T-helper 1 cell treated with Interleukin-12 subunit alpha and Interleukin-12 subunit beta and Interleukin-4 antibody, amounts not matched to agents 30 μg/mL and 1 μg/mL, for 36 hours (primary cell): ENCODE data around the gene ZNF519.

Experiments
- H3K27ac Mint-ChIP-seq: one replicate; pipeline ENCODE4 v1.8.0; 2021; ENCODE audit warnings: mild to moderate bottlenecking, mixed read lengths
- H3K27me3 Mint-ChIP-seq: one replicate; pipeline ENCODE4 v1.8.0; 2021; ENCODE audit warnings: low read depth, mixed read lengths
- H3K36me3 Mint-ChIP-seq: one replicate; pipeline ENCODE4 v1.8.0; 2021; ENCODE audit warnings: low read depth, mixed read lengths
- H3K4me1 Mint-ChIP-seq: one replicate; pipeline ENCODE4 v1.8.0; 2021; ENCODE audit warnings: low read depth, mixed read lengths
- H3K4me3 Mint-ChIP-seq: one replicate; pipeline ENCODE4 v1.8.0; 2021; ENCODE audit warnings: mild to moderate bottlenecking, moderate library complexity, mixed read lengths
- H3K9me3 Mint-ChIP-seq: one replicate; pipeline ENCODE4 v1.8.0; 2021; ENCODE audit warnings: mixed read lengths

Gene ZNF519

GRCh38 chr18:14089781-14090180, 42.5 kb downstream of the ZNF519 start:
- no peaks in the 10 kb centered on the region for H3K9me3 Mint-ChIP-seq
- no peaks in the 10 kb centered on the region for H3K4me1 Mint-ChIP-seq

DNA sequence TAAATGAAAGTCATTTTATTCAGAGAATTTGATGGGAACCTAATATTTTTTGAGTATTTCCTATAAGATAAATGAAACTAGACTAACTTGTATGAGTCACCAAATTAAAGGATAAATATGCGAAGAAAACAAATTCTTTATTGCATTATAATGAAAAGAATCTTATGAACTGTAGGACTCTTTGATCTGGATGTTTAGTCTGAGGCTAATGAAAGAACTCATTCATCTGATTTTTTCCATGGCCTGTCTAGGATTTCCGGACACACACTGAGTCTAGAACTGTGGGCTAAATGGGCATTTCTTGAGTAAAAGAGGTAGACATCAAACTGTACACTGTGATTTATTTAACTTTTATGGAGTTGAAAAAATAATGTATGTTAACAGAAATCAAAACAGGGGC, 43.0 kb downstream of the ZNF519 start:
- no peak overlapping the region for H3K27ac Mint-ChIP-seq
- no peak overlapping the region for H3K4me3 Mint-ChIP-seq
- no peaks in the 10 kb centered on the region for H3K4me1 Mint-ChIP-seq
- H3K27me3 Mint-ChIP-seq: no peaks in the 10 kb centered on the region
- H3K9me3 Mint-ChIP-seq: no peaks in the 10 kb centered on the region
- no peaks in the 10 kb centered on the region for H3K36me3 Mint-ChIP-seq

More at GRCh38 chr18:14089781-14090180, 42.5 kb downstream of the ZNF519 start:
- no peak overlapping the region for H3K4me3 Mint-ChIP-seq
- H3K27ac Mint-ChIP-seq: no peak overlapping the region
- H3K27me3 Mint-ChIP-seq: no peaks in the 10 kb centered on the region
- no peaks in the 10 kb centered on the region for H3K36me3 Mint-ChIP-seq

DNA sequence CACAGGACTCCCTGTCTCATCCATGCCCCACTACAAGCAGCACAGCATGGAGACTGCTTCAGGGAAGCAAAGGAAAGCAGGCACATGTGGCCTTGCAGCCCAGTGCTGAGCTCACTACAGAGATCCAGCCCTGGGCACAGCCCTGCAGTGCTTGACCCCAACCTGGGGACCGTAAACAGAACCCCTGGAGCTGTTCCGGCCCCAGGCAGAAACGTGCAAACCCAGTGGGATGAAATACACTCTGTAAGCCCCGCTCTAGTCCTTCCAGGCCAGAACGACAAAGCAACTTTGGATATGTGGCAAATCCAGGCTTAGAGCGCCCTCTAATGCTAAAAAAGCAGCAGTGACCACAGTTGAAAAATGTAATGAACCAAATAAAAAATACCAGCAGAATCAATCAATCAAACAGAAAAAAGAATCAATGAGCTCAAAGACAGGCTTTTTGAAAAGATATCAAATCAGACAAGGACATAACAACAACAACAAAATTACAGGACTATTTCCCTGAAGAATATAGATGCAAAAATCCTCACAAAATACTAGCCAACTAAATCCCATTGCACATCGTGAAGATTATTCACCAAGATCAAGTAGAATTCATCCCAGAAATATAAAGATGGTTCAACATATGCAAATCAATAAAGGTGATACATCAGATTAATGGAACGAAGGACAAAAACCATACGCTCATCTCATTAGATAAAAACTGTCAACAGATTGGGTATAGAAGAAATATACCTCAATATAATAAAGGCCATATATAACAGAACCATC, 45.6 kb downstream of the ZNF519 start:
- no peaks in the 10 kb centered on the region for H3K4me1 Mint-ChIP-seq
- H3K27me3 Mint-ChIP-seq: no peaks in the 10 kb centered on the region
- no peak overlapping the region for H3K27ac Mint-ChIP-seq
- H3K9me3 Mint-ChIP-seq: no peaks in the 10 kb centered on the region
- H3K4me3 Mint-ChIP-seq: no peak overlapping the region
- no peaks in the 10 kb centered on the region for H3K36me3 Mint-ChIP-seq

DNA sequence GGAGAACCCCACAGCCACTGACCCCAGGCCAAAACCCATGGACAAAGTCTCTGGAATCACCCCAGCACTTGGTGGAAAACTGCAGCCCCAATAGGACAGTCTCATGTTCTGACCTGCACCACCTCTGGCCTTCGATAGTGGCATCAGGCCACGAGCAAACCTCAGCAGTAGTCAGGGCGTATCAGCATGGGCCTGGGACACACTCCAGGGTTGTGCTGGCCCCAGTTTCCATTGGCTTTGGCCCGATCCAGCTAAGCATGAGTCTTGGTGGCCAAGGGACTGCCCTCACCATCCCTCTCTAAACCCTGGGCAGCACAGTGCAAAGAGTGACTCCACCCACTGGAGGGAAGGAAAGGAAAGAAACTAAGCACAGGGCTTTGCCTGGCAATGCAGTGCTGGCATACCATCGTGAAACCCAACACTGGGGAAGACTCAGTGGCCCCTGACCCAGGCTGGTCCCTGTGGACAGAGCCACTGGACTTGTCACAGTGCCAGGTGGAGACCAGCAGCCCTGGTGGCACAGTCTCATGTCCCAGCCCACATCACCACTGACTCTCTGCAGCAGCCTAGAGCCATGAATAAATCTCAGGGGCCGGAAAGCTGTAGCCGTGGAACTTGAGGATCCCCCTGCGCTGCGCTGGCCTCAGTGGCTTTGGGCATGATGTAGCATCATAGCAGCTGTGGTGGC, 46.3 kb downstream of the ZNF519 start:
- Mint-ChIP-seq H3K4me1 (no peaks in the 10 kb centered on the region), H3K36me3 (no peaks in the 10 kb centered on the region), H3K9me3 (no peaks in the 10 kb centered on the region), H3K4me3 (no peak overlapping the region), H3K27ac (no peak overlapping the region), H3K27me3 (no peaks in the 10 kb centered on the region)

DNA sequence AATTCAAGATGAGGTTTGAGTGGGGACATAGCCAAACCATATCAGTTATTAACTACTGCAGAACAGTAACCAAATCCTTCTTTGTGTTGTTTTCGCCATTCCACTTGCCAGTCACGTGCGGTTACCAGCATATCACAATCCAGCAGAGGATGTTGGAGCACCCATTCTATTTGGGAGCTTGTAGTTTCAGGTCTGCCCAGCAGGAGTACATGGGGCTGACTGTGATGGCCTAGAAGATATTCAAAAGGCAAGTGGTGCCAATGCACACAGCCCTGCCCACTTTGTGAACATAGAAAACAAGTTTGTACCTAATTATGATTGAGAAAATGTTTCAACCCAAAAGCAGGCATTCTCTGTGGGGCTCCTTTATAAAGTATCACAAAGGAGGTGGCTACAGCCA, 57.0 kb downstream of the ZNF519 start:
- Mint-ChIP-seq H3K9me3 (no peaks in the 10 kb centered on the region), H3K4me1 (no peaks in the 10 kb centered on the region), H3K36me3 (peaks cover 3% of the 10 kb centered on the region), H3K27me3 (no peaks in the 10 kb centered on the region), H3K4me3 (no peak overlapping the region), H3K27ac (no peak overlapping the region)

- H3K4me3 Mint-ChIP-seq: no peak overlapping the region
- peaks cover 3% of the 10 kb centered on the region for H3K36me3 Mint-ChIP-seq
- no peak overlapping the region for H3K27ac Mint-ChIP-seq
- H3K4me1 Mint-ChIP-seq: no peaks in the 10 kb centered on the region
- H3K9me3 Mint-ChIP-seq: no peaks in the 10 kb centered on the region
- H3K27me3 Mint-ChIP-seq: no peaks in the 10 kb centered on the region
Measured at GRCh38 chr18:14074187-14074586, 58.0 kb downstream of the ZNF519 start.

DNA sequence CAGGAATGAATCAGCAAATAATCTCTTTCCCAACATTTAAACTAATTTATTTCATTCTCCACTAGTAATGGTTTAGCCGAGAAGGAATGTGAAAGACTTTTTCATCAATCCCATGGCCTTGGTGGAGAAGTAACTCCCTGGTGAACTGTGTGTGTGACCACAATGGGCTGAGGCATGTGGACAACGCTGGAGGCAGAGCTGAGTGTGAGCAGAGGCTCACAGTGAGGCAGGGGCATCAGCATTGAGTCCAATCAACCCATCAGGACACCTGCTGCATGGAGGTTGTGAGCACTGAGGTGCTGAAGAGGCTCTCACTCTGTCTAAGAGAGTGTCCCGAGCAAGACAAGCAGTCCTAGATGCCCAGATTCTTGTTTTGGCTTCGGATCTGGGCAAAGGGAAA, 78.6 kb downstream of the ZNF519 start:
- Mint-ChIP-seq H3K27ac (no peak overlapping the region), H3K36me3 (no peaks in the 10 kb centered on the region), H3K9me3 (peaks cover 4% of the 10 kb centered on the region), H3K4me1 (no peaks in the 10 kb centered on the region), H3K4me3 (no peak overlapping the region), H3K27me3 (no peaks in the 10 kb centered on the region)
